ENCODE results near the gene FRMD5. TPM values are rescaled to one million over a fixed set of nuclear protein-coding genes. Genes with fewer than 3 reads are reported as not detected.

The FRMD5 gene
- total and polyA plus RNA-seq, 2 donors (not counting 1 experiment from before 2014, with no cell fraction given) = not detected

DNA sequence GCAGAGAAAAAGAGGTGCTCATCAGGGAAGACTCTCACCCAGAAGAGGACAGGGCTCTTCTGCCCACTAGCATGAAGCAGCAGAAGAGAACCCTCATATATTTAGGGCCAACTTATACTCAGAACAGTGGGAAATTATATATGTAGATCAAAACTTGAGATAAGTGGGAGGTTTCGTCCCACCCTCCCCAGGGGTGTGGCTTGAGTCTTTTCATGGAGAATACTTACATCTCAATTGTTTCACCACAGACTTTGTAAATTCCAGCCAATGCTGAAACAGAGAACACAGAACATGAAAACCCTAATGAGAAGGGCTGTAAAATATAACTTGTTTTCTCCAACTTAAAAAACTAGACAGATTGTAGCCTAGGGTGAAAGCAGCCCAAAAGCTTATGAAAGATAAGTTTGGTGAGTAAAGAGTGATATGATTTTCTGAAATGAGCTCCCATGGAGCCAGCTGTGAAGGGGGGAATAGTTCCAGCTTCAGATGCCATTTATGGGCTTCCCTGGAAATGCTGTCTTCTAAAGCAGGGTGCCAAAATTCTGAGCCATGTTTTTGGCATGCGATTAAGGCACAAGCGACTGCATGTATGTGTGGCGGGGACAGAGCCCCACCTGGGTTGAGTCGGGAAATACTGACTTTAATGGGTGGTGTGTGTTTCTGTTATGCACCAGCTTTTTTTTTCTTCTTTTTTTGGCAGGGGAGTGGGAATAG is 275.4 kb downstream of the FRMD5 start:
- H3K4me1 Mint-ChIP-seq = no peaks in the 10 kb centered on the region
- TF ChIP-seq EZH2 (IDR thresholded peaks at IDR 0.05; ENCODE audit: borderline replicate concordance, insufficient read depth, low read depth, low read length, poor library complexity, severe bottlenecking) = no peak
- TF ChIP-seq, protein P1, sequence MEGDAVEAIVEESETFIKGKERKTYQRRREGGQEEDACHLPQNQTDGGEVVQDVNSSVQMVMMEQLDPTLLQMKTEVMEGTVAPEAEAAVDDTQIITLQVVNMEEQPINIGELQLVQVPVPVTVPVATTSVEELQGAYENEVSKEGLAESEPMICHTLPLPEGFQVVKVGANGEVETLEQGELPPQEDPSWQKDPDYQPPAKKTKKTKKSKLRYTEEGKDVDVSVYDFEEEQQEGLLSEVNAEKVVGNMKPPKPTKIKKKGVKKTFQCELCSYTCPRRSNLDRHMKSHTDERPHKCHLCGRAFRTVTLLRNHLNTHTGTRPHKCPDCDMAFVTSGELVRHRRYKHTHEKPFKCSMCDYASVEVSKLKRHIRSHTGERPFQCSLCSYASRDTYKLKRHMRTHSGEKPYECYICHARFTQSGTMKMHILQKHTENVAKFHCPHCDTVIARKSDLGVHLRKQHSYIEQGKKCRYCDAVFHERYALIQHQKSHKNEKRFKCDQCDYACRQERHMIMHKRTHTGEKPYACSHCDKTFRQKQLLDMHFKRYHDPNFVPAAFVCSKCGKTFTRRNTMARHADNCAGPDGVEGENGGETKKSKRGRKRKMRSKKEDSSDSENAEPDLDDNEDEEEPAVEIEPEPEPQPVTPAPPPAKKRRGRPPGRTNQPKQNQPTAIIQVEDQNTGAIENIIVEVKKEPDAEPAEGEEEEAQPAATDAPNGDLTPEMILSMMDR (IDR thresholded peaks at IDR 0.05) = no peak
- no peak overlapping the region for H3K4me2 ChIP-seq (replicated peaks; ENCODE audit: low read depth, low read length, poor library complexity, severe bottlenecking)
- H3K9me3 ChIP-seq (ENCODE audit: control extremely low read depth in 1 of 3, control insufficient read depth in 2 of 3, insufficient read depth in 1 of 3, low read length in 2 of 3) = no peaks in the 10 kb centered on the region
- H4K20me1 ChIP-seq (ENCODE audit: control insufficient read depth, insufficient read depth, low read length, poor library complexity, severe bottlenecking) = no peaks in the 10 kb centered on the region
- H2AFZ ChIP-seq (ENCODE audit: insufficient read depth, low read depth, low read length, poor library complexity, severe bottlenecking) = no peak overlapping the region
- H3K27me3 Mint-ChIP-seq = peaks cover 6% of the 10 kb centered on the region
- H3K79me2 ChIP-seq (ENCODE audit: control insufficient read depth, insufficient read depth, low read length) = no peaks in the 10 kb centered on the region
- CTCF ChIA-PET = interaction anchor here (0.9 kb wide), 1 partner anchor 15 kb away, joined by 4 read pairs; no protein-coding TSS in a partner anchor
- H3K27me3 ChIP-seq (replicated peaks in 1 of 4; ENCODE audit: control extremely low read depth in 1 of 4, control insufficient read depth in 3 of 4, insufficient read depth in 4 of 4, low read length in 3 of 4) = no peaks in the 10 kb centered on the region
- H3K36me3 ChIP-seq (replicated peaks in 1 of 2; ENCODE audit: control extremely low read depth in 1 of 2, control insufficient read depth in 1 of 2, extremely low read depth in 1 of 2, insufficient read depth in 2 of 2, low read length in 1 of 2) = no peaks in the 10 kb centered on the region
- intact Hi-C loops (cut with micrococcal nuclease) = no loop called here
- ATAC-seq (ENCODE audit: low read depth) (no peak), DNase-seq (no peak)
- H3K4me3 ChIP-seq (ENCODE audit: control extremely low read depth in 1 of 5, extremely low read depth in 1 of 5, insufficient read depth in 1 of 5, low read depth in 2 of 5, low read length in 4 of 5) = no peak overlapping the region
- no peak overlapping the region for H3K9ac ChIP-seq (ENCODE audit: low read length)
- WGBS (ENCODE audit: insufficient coverage) = 100% methylated on average over 4 of the region's 5 CpGs
- no peak overlapping the region for H3K27ac ChIP-seq (ENCODE audit: low read length in 2 of 2)
- no peaks in the 10 kb centered on the region for H3K9me3 Mint-ChIP-seq (ENCODE audit: insufficient read depth)
- no peak overlapping the region for H3K27ac Mint-ChIP-seq
- POLR2A ChIA-PET = no interaction called here
- no peaks in the 10 kb centered on the region for H3K4me1 ChIP-seq (ENCODE audit: control insufficient read depth in 2 of 2, insufficient read depth in 2 of 2, low read length in 2 of 2)
- no peak overlapping the region for H3K4me3 Mint-ChIP-seq

DNA sequence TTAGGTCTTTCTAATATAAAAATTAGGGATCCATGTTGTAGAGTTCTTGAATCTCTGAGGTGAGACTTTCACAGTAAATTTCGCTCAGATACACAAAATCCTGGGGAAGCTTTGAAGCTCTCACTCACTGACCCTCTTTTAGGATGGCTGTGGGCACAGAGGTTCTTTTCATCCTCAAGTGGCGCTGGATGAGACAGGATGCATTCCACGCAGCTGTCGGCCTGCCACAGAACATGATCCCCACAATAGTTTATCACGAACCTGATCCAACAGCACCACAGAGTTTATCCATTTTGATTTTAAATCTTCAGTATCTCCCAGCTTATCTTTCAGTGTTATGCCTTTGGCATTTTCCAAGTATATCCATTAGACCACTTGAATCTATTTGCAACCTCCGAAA is 276.4 kb downstream of the FRMD5 start:
- Mint-ChIP-seq H3K27me3 (peaks cover 6% of the 10 kb centered on the region), H3K4me3 (no peak overlapping the region), H3K27ac (no peak overlapping the region), H3K9me3 (ENCODE audit: insufficient read depth) (no peaks in the 10 kb centered on the region), H3K4me1 (no peaks in the 10 kb centered on the region)
- Histone ChIP-seq H3K27ac (ENCODE audit: low read length in 2 of 2) (no peak overlapping the region), H3K27me3 (replicated peaks in 1 of 4; ENCODE audit: control extremely low read depth in 1 of 4, control insufficient read depth in 3 of 4, insufficient read depth in 4 of 4, low read length in 3 of 4) (no peaks in the 10 kb centered on the region), H3K4me2 (replicated peaks; ENCODE audit: low read depth, low read length, poor library complexity, severe bottlenecking) (no peak overlapping the region), H3K4me3 (ENCODE audit: control extremely low read depth in 1 of 5, extremely low read depth in 1 of 5, insufficient read depth in 1 of 5, low read depth in 2 of 5, low read length in 4 of 5) (no peak overlapping the region), H3K79me2 (ENCODE audit: control insufficient read depth, insufficient read depth, low read length) (no peaks in the 10 kb centered on the region), H3K4me1 (ENCODE audit: control insufficient read depth in 2 of 2, insufficient read depth in 2 of 2, low read length in 2 of 2) (no peaks in the 10 kb centered on the region), H3K36me3 (replicated peaks in 1 of 2; ENCODE audit: control extremely low read depth in 1 of 2, control insufficient read depth in 1 of 2, extremely low read depth in 1 of 2, insufficient read depth in 2 of 2, low read length in 1 of 2) (no peaks in the 10 kb centered on the region), H3K9ac (ENCODE audit: low read length) (no peak overlapping the region), H2AFZ (ENCODE audit: insufficient read depth, low read depth, low read length, poor library complexity, severe bottlenecking) (no peak overlapping the region), H3K9me3 (ENCODE audit: control extremely low read depth in 1 of 3, control insufficient read depth in 2 of 3, insufficient read depth in 1 of 3, low read length in 2 of 3) (no peaks in the 10 kb centered on the region), H4K20me1 (ENCODE audit: control insufficient read depth, insufficient read depth, low read length, poor library complexity, severe bottlenecking) (no peaks in the 10 kb centered on the region)
- POLR2A ChIA-PET = no interaction called here
- TF ChIP-seq EZH2 (IDR thresholded peaks at IDR 0.05; ENCODE audit: borderline replicate concordance, insufficient read depth, low read depth, low read length, poor library complexity, severe bottlenecking) = no peak
- TF ChIP-seq, protein P1 (IDR thresholded peaks at IDR 0.05) = no peak
- whole genome bisulfite sequencing (ENCODE audit: insufficient coverage) = 100% methylated on average over 1 of the region's 6 CpGs
- ATAC-seq (ENCODE audit: low read depth) = no peak
- DNase-seq = no peak
- CTCF ChIA-PET = no interaction called here
- intact Hi-C loops (cut with micrococcal nuclease) = no loop called here
